Measurements from ENCODE around the gene TSNAX.

Gene TSNAX

DNA sequence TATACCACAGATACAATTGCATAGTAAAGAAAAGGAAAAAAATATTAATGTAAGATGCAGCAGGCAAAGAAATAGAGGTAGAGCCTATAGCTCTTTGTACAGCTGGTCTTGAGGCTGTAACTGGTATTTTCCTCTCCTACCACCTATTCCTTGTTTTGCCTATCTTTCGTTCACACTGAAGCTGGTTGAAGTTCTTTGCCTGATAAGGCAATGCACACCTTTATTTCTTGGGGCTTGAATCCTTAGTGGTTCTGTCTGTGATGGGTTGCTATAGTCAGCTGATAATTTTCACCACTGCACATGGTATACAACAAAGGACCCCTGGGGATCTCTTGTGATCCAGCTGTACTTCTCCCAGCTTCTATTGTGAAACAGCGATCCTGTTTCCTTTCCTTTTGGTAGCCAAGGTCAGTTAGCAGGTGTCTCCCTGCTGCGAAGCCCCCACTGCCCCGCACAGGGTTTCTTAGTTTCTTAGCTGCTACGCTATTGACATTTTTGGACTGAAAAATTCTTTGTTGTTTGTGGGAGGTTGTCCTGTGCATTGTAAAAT, 9.9 kb upstream of the TSNAX start:
- DNase-seq (ENCODE audit: low read depth), result no peak

DNA sequence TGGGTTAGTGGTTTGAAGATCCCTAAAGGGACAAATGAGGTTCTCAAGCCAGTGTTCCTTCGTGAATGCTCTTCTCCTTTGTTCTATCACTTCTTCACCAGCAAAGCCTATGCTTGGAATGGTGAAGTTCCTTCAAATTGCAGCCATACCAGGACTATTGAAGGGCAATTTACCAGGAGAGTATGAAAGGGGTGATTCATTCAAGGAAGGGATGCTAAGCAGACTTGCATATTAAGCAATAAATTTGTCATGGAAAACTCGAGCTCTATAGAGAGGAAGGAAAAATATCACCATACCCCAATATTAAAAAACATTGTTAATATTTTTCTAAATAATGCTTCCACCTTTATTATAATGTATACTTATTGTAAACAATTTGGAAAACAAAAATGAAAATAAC, 9.3 kb upstream of the TSNAX start:
- no peak for DNase-seq (ENCODE audit: low read depth)

DNA sequence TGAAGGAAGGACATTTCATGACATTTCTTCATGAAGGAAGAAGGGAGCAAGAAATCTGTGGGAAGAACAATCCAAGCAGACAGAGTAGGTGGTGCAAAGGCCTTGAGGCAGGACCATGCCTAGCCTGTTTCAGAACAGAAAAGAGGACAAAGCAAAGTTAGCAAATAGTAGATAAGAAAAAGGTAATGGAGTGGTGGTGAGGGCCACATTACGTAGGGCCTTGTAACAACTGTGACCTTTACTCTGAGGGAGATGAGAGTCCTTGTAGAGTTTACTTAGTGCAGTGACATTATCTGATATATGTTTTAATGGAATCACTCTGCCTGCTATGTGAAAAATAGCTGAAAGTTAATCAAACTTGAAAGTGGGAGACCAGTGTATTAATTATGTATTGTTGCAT, 6.4 kb upstream of the TSNAX start:
- no peak for DNase-seq (ENCODE audit: low read depth)

DNA sequence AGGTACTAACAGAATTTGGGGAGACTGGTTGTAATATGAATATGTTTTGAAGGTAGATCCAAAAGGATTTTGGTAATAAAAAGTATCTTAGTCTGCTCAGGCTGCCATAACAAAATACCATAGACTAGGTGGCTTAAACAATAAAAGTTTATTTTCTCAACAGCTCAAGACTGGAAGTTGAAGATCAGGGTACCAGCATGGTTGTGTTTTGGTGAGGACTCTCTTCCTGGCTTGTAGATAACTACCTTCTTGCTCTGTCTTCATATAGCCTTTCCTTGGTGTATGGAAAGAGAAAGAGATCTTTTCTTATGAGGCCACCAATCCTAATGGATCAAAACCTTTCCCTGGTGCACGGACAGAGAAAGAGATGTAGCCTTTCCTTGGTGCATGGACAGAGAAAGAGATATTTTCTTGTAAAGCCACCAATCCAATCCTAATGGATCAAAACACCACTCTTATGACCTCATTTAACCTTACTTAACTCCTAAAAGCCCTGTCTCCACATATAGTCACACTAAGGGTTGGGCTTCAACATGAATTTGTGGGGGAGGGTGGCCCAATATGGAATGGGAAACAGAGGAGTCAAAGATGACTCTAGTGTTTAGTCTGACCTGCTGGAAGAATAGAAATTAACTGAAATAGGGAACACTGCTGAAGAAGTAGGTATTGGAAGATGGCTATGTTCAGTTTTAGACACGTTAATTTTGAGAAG, 5.4 kb upstream of the TSNAX start:
- DNase-seq (ENCODE audit: low read depth), result no peak

DNA sequence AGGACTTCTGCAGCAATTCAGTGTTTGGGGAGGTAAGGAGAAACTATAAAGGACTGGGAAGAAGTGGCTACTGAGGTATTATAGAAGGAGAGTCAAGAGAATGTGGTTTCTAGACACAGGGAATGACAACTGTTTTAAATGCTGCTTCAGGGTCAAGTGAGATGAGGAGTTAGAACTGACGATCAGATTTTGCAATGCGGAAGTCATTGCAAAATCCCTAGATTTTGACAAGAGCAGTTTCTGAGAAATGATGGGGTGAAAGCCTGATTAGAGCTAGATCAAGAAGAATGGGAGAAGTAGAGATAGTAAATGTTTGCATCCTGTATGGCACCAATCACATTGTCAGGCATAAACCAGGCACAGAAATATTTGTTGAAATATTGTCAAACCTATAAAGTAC, 4.7 kb upstream of the TSNAX start:
- no peak for DNase-seq (ENCODE audit: low read depth)

DNA sequence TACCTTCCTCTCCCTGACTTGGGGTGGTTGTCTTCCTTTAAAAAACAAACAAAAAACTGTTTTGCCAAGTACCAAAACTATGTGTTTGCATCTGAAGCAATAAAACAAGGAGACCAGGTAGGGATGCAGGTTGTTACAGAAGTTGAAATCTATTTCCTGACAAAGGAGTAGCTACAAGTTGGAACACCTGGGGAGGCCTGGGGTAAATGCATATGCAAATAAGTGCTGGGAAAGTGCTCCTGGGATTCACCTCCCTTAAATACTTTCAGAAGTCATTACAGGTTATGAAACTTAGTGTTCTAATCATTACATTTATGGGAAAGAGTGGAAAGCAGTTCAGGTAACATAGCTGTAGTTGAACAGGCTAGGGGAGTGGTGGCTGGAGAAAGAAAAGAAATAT, 1.9 kb upstream of the TSNAX start:
- no peak for DNase-seq (ENCODE audit: low read depth)

DNA sequence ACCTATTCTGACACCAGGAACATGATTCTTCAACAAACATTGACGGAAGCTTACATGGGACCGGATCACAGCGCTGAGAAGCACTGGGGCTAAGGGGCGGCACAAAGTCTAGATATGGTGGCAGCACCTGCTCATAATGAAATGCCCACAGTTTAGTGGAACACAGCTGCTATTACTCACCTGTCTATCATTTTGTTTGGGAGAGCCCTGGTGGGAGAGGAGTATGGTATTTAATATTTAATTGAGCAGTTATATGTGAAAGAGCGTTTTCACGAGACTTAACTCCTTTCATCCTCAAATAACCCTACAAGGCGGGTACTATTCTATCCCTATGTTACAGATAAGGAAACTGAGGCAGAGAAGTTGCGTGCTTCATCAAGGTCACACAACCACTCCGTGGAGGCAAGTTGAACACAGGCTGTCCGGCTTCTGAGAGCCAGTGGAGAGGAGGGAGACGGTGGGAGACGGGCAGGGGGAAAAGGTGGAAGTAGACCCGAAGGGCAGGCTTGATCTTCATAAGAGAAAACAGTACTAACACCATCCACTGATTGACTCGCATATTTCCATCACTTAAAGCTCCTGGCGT, 790 bp upstream of the TSNAX start:
- DNase-seq (ENCODE audit: low read depth), result no peak

DNA sequence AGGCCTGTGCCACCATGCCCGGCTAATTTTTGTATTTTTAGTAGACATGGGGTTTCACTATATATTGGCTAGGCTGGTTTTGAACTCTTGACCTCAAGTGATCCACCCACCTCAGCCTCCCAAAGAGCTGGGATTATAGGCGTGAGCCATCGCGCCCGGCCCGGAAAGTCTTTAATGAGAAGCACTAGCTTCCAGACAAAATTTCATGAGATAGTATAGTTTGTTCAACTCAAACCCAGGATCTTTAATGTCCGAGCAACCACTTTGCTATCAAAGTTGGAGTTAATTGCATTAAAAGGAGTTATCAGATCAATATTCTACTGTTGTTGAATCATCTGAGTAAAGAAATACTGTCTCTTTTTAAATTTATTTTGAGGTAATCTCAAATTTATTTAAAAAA, 4.8 kb downstream of the TSNAX start:
- no peak for DNase-seq (ENCODE audit: low read depth)

DNA sequence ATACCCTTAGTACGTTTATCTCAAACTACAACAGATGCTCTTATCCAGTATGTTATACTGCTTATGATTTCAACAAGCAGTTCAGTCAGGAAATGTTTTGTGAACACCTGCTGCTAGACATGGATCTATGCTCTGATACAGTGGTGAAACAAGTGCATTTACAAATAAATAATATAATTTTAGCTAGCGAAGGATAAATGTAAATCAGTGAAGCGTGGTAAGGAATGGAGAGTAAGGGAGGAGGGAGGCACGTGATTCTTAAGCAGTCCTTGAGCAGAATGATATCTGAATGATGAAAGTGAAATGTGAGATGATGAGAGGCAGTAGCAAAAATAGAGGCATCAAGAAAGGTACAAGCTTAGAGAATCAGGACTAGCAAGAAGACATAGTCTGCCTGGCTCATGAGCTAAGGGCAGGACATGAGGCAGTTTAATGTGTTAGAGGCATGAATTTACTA, 6.3 kb downstream of the TSNAX start:
- DNase-seq (ENCODE audit: low read depth), result no peak

DNA sequence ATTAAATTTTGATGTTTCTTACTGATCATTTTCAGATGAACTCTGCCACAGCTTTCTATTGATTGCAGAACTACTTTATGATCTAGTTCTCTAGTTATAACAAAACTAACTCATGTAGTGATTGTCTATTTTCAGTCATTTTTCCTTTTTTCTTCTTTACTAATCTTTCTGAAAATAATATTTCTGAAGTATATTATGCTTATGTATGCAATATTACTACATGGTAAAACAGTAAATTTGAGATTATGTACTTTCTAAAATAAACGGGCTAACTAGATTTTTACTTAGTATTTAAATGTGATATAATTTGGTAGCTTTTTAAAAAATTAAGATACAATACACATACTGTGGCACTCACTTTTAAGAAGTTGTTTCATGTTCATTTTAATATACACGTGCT, 7.6 kb downstream of the TSNAX start:
- DNase-seq (ENCODE audit: low read depth), result no peak

DNA sequence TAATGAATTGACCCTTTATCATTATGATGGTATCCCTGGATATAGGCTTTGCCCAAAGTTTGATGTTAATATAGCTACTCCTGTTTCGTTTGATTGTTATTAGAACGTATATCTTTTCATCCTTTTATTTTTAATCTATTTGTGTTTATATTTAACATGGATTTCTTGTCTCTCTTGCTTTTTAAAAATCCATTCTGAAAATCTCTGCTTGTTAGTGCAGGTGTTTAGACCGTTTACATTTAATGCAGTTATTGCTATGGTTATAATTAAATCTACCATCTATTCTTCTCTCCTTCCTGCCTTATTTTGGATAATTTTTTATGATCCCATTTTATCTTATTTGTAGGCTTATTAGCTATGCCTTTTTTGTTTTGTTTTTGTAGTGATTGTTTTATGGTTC, 12.4 kb downstream of the TSNAX start:
- DNase-seq (ENCODE audit: low read depth), result no peak

DNA sequence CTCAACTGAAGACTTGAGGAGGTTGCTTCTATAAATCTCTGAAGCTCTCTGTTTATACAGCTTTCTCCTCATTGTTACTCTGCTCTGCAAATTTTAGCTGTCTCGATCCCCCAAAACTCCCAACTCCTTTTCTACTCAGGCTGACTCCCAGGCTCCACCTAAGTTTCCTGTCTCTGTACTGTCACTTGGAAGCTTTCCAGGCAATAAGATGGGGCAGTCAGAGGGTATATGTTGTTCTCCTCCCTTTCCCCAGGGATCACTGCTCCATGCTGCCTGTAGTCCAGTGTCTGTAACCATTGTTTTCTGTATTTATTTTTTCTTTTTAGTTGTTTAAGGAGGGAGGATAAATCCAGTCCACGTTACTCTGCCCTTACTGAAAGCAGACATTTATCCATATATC, 13.4 kb downstream of the TSNAX start:
- no peak for DNase-seq (ENCODE audit: low read depth)

DNA sequence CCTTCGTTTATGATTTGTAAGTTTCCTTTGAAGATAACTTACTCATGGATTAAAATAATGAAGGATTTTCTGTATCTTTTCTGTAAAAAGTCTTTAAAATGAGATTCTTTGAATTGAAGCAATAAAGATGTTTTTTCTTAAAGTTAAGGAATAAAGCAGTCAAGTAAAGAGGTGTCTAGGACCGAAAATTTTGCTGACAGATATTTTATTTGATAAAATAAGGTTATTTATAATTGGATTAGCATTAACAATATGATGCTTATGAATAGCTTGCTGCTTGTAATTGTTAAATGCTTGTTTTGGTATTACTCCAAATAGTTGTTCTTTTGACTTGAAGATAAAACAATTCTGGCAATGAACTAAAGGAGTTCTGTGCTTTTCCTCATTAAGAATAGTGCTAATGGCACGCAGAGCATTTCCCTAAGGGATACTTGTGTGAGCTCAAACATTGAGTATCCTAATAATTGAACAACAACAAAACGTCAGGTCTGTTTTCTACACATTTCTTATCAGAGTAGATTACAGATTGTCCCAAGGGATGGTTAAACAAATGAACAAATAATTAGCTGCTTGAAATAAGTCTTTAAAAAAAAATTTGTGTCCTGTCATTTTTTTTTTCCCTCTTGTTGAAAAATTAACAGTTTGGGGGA, 16.6 kb downstream of the TSNAX start:
- no peak for DNase-seq (ENCODE audit: low read depth)

DNA sequence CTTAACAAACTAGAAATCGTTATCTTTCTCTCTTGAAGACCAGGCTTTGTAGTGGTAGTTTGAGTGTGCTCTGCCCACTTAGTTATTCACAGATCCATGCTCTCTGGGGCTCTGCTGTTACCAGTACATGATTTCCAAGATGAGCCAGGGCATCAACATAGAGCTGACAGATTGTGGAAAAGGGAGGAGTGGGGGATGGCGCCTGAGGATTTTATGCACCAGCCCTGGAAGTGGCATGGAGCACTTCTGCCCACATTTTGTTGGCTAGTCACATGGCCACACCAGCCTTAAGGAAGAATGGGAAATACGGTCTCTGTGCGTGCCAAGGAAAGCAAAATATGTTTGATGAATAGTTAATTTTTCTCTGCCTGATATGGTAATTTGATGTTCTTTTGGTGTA, 18.2 kb downstream of the TSNAX start:
- DNase-seq (ENCODE audit: low read depth), result no peak

DNA sequence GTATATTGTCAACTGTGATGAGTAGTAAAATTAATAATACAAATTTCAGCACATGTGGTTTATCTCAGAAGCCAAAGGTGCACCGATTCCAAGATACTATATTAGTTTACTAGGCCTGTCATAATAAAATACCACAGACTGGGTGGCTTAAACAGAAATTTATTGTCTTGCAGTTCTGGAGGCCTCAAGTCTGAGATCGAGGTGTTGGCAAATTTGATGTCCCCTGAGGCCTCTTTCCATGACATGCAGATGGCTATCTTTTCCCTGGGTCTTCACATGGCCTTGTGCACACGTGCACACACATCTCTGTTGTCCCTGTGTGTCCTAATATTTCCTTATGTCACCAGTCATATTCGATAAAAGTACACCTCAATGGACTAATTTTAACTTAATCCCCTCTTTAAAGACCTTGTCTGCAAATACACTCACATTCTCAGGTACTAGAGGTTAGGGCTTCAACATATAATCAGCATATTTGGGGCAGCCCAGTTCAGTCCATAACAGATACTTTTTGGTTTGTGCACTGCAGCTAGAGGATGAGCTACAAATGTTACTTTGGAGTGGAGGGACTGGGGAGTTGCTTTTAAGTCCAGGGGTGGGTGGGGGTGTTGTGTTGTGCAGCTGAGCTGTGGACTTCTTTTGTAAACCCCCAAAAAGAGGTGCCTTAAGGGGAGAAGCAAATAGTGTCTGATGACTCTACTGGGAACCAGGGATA, 21.4 kb downstream of the TSNAX start:
- DNase-seq (ENCODE audit: low read depth), result no peak

DNA sequence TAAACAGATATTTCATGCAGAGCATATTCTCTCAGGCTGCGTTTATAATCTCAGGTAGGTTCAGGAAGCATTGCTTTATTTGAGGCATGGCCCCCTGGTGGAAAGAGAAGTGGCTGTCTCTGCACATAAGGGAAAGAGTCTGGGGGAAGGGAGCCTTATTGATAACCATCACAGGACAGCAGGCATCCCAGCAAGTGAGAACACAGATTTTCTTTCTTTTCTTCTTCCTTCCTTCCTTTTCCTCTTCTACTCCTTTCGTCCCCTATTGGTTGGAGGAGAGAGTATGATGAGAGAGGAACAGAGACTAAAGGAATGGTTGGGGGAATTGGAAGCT, 21.9 kb downstream of the TSNAX start:
- DNase-seq (ENCODE audit: low read depth), result no peak

DNA sequence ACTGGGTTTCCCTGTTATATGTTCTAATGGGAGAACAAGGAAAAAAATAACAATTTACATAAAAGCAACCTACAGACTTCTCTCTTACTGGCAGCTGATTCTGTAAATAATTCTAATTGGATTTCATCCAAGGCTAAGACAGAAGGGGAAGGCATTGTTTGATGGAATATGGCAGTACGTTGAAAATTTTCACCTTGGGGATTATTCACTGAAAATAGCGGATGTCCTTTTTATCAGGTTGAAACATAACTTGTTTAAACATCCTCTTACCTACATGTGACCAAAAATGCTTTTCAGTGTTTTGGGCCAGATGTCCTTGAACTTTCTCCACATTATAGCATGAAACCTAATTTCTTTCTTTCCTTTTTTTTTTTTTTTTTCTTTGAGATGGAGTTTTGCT, 24.9 kb downstream of the TSNAX start:
- DNase-seq (ENCODE audit: low read depth), result no peak

DNA sequence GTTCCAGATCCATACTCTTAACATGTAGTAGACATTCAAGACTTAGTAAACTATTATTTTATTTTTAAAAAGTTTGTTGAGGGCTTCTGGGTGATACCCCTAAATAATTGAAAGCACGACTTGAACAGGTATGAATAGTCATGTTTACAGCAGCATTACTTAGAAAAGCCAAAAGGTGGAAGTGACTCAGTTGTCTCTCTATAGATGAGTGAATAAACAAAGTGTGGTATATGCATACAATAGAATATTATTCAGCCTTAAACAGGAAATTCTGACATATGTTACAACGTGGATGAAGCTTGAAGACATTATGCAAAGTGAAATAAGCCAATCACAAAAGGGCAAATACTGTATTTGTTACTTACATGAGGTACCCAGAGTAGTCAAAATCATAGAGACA, 26.5 kb downstream of the TSNAX start:
- no peak for DNase-seq (ENCODE audit: low read depth)

DNA sequence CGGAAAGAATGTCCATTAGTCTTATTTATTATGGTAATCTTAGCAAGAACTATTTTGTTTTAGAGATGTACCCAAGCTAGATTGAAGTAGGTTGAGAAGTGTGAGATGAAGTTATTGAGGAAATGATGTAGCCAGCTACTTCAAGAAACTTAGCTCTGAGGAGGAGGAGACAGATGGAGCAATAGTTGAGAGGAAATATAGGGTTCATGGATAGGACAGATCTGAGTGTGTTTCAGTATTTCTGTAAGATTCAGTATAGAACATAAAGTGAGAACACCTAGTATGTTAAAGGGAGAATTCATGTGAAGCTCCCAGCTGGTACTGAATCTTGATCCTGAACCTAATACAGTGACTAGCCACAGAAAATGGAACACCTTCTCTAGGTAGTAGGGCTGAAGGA, 28.9 kb downstream of the TSNAX start:
- DNase-seq (ENCODE audit: low read depth), result no peak

DNA sequence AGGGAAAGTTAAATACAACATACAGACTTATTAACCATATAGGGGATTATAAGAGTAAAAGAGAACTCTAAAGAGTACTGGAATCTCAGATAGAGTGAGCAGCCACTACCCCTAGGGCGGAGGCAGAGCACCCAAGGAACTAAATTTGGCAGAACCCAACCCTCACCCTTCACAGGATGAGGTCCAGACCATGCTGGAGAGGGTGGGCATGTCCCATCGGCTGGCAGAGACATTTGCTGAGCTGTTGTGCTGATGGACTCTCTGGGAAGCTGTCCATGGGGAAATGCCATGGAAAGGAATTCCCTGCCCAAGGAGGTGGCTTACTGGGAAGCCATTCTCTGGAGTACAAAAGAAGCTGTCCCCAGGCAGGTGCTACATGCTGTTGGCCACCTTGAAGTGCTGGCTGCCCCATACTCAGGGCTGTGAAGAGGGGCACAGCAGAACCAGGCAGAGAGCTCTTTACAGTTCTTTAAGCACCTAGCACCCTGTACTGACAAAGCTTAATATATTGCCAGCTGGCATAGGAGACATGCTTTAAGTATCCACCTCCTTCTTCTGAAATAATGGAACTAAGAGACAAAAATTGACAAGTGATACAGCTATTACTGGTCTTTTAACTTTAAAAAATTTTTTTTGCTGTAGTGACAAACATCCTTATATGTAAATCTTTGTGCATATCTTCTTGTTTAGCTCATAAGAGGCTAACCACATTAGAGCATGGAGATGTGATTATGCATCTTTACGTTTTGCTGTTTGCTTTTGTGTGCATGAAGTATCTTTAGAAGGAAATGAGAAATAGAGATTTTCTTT, 29.6 kb downstream of the TSNAX start:
- DNase-seq (ENCODE audit: low read depth), result no peak

DNA sequence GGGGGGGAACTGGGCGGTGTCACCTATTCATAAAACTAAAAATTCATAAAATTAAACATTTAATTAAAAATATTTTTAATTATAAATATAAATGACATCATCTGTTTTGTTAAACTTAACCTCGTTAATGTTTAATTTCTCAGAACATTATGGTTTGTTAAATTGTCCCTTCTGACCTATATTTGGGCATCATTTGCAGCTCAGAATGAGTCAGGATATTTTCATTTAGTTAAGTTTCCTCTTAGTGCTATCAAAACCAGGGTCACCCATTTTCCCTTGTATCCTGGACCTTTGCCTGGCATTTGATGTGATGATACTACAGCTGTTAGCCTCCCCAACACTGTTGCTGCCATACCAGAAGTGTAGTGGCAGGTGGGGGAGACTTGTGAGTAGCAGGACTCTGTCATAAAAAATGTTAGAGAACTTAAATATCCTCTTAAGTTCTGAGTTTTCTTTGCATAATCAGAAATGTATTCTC, 30.3 kb downstream of the TSNAX start:
- DNase-seq (ENCODE audit: low read depth), result no peak
